ENCODE measurements around the gene KLB.
"Not testable (repeated sequence)": the region's sequence is repeated elsewhere in the genome, so short reads cannot be mapped to it uniquely, and the experiment has no call there.

The KLB gene

GRCh38 chr4:39427520-39428114, 20.9 kb downstream of the KLB start:
- no peak for DNase-seq

GRCh38 chr4:39429476-39430334, 23.0 kb downstream of the KLB start:
- DNase-seq = no peak

DNA sequence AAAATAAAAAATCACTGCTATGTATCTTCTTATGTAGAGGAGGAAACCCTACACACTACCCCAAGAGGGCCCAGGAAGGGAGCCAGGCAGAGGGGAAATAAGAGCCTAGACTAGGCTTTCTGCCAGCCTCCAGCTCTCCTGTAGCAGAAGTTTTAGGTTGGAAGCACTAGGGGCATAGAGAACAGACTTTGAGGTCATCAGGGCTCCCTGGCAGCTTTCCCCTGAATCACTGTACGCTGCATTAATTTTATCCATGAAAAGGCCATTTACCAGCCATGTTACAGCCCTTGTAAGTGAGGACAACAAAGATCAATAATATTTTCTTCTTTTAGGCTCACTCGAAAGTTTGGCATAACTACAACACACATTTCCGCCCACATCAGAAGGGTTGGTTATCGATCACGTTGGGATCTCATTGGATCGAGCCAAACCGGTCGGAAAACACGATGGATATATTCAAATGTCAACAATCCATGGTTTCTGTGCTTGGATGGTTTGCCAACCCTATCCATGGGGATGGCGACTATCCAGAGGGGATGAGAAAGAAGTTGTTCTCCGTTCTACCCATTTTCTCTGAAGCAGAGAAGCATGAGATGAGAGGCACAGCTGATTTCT, 27.3 kb downstream of the KLB start:
- DNase-seq = no peak

GRCh38 chr4:39435659-39436563, 29.2 kb downstream of the KLB start:
- DNase-seq = peak in 1 of 2 experiments; percentile 17

DNA sequence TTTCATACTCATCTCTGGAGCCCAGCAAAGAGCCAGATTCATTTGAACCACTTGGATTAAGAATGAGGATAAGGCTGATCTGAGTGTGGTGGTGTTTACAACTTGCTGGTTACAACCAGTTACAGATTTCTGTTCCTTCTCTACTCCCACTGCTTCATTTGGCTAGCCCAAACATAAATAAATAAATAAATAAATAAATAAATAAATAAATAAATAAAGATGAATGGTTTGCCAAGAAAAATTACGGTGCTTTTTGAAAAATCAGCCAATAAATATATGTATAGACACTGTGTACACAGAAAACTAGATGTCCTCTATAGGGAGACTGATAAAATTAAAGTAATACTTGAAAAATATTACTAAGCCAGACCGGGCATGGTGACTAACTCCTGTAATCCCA, 34.9 kb downstream of the KLB start:
- DNase-seq = no peak

- no peak for DNase-seq
These were observed 36.3 kb downstream of the KLB start for GRCh38 chr4:39442998-39443397.

DNA sequence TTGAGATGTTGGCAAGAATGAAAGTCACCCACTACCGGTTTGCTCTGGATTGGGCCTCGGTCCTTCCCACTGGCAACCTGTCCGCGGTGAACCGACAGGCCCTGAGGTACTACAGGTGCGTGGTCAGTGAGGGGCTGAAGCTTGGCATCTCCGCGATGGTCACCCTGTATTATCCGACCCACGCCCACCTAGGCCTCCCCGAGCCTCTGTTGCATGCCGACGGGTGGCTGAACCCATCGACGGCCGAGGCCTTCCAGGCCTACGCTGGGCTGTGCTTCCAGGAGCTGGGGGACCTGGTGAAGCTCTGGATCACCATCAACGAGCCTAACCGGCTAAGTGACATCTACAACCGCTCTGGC, 39.7 kb downstream of the KLB start:
- no peak for DNase-seq

- DNase-seq = no peak
These were observed 40.3 kb downstream of the KLB start for GRCh38 chr4:39446842-39447573.

- no peak for DNase-seq
These were observed 43.9 kb downstream of the KLB start for GRCh38 chr4:39450618-39451017.

DNA sequence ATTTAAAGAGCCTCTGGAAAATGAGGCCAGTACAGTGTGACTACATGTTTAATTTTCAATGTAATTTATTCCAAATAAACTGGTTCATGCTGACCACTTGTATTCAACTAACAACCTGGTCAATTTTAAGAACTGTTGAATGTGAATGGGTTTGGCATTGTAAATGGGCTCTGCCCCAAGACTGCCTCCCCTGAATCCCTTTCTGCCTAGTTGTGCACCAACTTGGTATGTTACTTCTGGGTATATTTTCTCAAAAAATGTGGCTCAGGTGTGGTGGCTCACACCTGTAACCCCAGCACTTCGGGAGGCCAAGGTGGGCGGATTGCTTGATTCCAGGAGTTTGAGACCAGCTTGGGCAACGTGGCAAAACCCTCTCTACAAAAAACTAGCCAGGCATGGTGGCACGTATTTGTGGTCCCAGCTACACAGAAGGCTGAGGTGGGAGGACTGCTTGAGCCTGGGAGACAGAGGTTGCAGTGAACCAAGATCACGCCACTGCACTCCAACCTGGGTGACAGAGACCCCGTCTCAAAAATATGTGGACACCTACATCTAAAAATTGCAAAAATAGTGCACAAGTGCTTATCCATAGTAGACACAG, 44.8 kb downstream of the KLB start:
- DNase-seq = no peak

- DNase-seq = no peak
These were observed 45.6 kb downstream of the KLB start for GRCh38 chr4:39452153-39452859.

DNA sequence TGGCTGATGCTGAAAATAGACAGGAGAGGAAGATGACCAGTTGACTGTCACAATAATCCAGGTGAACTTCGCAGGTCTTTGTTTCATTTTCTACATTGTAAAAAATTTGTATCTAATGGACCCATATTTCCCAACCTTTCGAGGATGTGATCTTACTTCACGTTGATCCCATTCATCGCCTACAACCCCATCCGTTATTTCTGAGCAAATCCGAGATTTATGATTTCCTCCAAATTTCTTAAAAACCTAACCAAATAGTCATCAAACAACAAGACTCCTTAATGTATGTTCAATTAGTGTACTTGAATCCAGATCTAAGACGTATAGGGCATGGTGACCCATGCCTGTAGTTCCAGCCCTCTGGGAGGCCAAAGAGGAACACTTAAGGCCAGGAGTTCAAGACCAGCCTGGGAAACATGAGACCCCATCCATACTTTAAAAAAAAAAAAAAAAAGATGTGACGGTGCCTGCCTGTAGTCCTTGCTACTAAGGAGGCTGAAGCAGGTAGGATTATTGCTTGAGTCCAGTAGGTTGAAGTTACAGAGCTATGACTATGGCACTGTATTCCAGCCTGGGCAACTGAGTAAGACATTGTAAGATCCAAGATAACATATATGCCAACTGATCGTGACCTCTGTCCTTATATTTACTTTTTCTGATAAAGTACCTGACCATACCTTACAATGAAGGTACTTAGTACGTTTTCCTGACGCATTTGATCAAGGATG, 46.3 kb downstream of the KLB start:
- no peak for DNase-seq

DNA sequence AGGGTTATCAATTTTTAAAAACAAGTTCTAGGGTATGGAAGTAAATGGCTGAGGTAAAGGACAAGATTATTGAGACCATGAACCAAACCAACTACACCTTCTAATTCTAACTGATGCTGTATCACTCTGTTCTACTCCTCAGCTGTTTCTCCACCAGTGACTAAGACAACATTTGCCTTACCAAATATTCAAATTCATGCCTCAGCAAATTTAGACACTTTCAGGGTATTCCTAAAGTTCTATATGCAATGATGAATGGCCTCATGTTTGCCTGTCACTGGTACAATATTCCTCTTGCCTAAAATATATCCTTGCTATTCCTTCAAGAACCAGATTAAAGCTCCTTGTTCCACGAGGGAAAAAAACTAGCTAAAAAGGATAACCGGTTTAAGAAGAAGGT, 47.0 kb downstream of the KLB start:
- no peak for DNase-seq

GRCh38 chr4:39455486-39455885, 48.8 kb downstream of the KLB start:
- DNase-seq = no peak

DNA sequence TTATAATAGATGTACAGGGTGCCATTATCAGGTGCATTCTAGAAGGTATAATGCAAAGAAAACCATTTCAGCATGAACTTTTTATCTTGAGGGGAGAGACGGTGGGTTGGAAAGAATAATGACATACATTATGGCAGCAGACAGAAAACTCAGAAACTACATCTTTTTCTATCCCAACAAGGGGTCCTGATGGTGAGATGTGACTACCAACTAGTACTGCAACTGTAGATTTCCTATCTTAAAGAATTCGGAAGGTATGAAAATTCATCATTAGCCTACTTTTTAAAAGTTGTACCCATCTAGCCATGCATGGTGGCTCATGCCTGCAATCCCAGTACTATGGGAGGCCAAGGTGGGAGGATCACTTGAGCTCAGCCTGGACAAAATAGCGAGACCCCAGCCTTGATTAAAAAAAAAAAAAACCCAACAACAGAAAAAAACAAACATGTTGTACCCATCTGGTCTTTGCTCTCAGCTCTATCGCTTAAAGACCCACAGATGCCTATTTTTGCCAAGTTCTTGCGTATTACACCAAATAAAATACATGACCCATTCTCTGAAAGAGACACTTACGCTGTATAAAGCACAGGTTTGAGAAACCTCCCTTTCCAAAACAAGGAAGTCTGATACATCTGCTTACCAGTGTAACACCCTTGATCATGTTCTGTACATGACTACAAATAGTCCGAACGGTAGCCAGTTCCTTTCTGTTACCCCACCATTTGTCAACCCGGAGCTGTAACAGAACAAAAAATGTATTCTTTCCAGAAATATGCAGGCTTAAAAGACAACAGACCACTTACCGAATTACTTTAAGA, 50.4 kb downstream of the KLB start:
- no peak for DNase-seq

DNA sequence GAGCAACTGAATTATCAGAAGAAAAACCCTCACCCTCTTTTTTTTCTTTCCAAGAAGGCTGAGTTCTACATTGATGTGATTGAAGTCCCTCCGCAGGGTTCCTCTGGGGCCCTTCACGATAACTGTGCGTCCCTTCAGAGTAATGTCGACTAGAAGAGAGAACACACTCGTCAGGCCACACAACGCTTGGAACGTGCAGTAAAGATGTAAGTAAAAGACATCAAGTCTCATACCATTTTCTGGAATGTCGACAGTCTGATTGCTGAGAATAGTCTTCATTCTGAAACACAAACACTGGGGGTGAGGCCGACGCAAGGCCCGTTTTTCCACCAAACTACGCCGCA, 51.4 kb downstream of the KLB start:
- not testable (repeated sequence) for DNase-seq

DNA sequence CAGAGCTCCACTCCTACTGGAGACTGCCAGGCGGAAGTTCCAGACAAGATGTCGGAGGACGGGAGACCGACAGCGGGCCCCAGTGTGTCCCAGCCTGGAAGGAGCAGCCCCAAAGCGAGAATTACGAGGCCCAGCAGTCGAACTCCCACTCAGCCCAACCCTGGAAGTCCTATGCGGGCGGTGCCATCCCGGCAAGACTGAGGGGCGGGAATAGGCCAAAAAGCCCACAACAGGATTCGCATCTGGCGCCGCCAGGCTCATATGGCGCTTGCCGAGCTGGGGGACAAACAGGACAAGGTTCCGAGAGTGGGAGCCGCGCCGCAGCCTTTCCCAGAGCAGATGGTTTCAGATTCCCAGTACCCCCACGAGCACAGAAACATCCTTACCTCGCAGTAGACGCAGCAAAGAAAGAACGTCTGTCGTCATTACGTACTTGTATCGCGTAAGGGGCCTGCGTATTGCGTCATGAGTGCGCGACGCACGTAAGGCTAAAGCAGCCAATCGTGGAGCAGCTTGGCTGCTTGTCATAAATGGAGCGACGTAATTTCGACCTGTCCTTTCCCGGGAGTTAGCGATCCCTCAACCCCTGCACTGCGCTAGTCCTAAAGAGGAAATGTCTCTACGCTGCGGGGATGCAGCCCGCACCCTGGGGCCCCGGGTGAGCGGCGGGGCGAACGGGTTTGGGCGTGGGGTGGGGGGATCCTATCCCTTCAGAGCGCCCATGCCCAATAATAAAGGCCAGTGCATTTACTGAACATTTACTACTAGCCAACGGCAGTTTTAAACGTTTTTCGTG, 52.0 kb downstream of the KLB start, which contains the start of the genes LIAS and RPL9:
TSS of gene LIAS (plus strand) at position 552 of the 796 bp plus-strand sequence. CDS start at position 614, 62 bp downstream.
TSS of gene RPL9 (minus strand) at position 418 of the 796 bp plus-strand sequence. CDS start 483 bp downstream, outside the sequence.
- DNase-seq = peak; percentile 97 to 98

DNA sequence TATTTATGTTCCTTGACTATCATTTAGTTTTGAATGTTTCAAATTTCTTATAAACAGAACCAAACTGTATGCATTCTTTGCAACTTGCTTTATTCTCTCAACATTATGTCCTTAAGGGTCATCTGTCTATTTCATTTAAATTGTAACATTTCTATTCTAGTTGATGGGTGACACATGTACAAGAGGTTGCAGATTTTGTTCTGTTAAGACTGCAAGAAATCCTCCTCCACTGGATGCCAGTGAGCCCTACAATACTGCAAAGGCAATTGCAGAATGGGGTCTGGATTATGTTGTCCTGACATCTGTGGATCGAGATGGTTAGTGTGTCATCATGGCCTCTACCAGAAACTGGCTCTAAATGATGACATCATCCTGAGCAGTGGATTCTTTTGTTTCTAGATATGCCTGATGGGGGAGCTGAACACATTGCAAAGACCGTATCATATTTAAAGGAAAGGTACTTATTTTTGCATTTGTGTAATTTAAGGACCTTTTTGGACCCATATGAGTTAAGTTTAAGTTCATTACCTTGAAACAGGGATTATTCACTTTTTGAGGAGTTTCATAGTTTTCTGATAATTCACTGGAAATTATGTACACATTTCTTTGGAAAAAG, 58.3 kb downstream of the KLB start:
- peak; percentile 92 to 93 for DNase-seq
